ENCODE measurements around the gene TNFRSF6B. TPM values are rescaled to one million over a fixed set of nuclear protein-coding genes. Genes with fewer than 3 reads are reported as not detected.
A peak's percentile ranks its signal among the peaks of the same experiment; 100 is the strongest.

TNFRSF6B gene
- total and polyA plus RNA-seq, 10 donors = 8.9 to 104 (median 31.0) TPM

DNA sequence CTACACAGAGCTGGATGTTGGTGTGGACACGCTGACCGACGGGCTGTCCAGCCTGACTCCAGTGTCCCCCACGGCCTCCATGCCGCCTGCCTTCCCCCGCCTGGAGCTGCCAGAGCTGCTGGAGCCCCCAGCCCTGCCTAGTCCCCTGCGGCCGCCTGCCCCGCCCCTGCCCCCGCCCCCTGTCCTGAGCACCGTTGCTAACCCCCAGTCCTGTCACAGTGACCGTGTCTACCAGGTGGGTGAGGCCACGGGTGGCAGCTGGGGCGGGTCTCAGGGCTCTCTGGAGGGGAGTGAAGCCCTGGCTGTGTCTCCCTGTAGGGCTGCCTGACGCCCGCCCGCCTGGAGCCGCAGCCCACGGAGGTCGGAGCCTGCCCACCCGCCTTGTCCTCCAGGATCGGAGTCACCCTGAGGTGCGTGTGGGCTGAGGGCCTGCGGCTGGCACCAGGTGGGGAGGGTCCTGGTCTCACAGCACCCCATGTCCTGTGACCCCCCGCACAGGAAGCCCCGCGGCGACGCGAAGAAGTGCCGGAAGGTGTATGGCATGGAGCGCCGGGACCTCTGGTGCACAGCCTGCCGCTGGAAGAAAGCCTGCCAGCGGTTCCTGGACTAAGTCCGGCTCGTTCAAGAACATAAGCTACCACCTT lies 46.1 kb downstream of the TNFRSF6B start:
- TF ChIP-seq CTCF (IDR thresholded peaks at IDR 0.05 in 8 of 11, conservative IDR thresholded peaks at IDR 0.05 in 3 of 11) = no peak
- no peak for TF ChIP-seq POLR2A (IDR thresholded peaks at IDR 0.05)
- TF ChIP-seq POLR2AphosphoS5 (IDR thresholded peaks at IDR 0.05) = peak in 2 of 3 donors; percentile 28 to 68
- peak; percentile 79 for DNase-seq
- intact Hi-C loops (cut with DNase I; ENCODE audit: low total_unique reads) = no loop called here
- Histone ChIP-seq H3K4me1 (peaks cover 30 to 72% (median 49%) of the 10 kb centered on the region in 6 donors), H3K27ac (peak overlapping the region in 7 of 8 donors; percentile 85 to 90 (median 87)), H3K9me3 (no peaks in the 10 kb centered on the region), H3K36me3 (peaks cover 0 to 56% (median 31%) of the 10 kb centered on the region in 6 donors), H3K4me3 (peak overlapping the region in 1 of 8 donors; percentile 90), H3K27me3 (replicated peaks in 1 of 7) (peaks cover 0 to 12% (median 0%) of the 10 kb centered on the region in 7 donors)
- WGBS, 5 donors = 77 to 91% (median 79%) methylated on average over 13 to 37 of the region's 37 CpGs

GRCh38 chr20:63743210-63743970 lies 46.9 kb downstream of the TNFRSF6B start:
- DNase-seq = no peak
- H3K4me1 ChIP-seq = peaks cover 24 to 72% (median 45%) of the 10 kb centered on the region in 6 donors
- H3K27me3 ChIP-seq (replicated peaks in 1 of 7) = peaks cover 0 to 3% (median 0%) of the 10 kb centered on the region in 7 donors
- 77 to 91% (median 82%) methylated on average over 31 of the region's 31 CpGs for WGBS, 5 donors
- peak overlapping the region in 1 of 8 donors; percentile 90 for H3K4me3 ChIP-seq
- TF ChIP-seq CTCF (IDR thresholded peaks at IDR 0.05 in 8 of 11, conservative IDR thresholded peaks at IDR 0.05 in 3 of 11) (no peak), POLR2AphosphoS5 (IDR thresholded peaks at IDR 0.05) (peak in 2 of 3 donors; percentile 37 to 46), POLR2A (IDR thresholded peaks at IDR 0.05) (no peak)
- H3K36me3 ChIP-seq = peaks cover 0 to 64% (median 31%) of the 10 kb centered on the region in 6 donors
- no peaks in the 10 kb centered on the region for H3K9me3 ChIP-seq
- H3K27ac ChIP-seq = peak overlapping the region in 6 of 8 donors; percentile 6 to 90 (median 87)
- intact Hi-C loops (cut with DNase I; ENCODE audit: low total_unique reads) = no loop called here

GRCh38 chr20:63744158-63744557 lies 47.7 kb downstream of the TNFRSF6B start:
- H3K27ac ChIP-seq = peak overlapping the region in 2 of 8 donors; percentile 10 to 90
- no peaks in the 10 kb centered on the region for H3K27me3 ChIP-seq (replicated peaks in 1 of 7)
- H3K9me3 ChIP-seq = no peaks in the 10 kb centered on the region
- peaks cover 16 to 67% (median 41%) of the 10 kb centered on the region in 6 donors for H3K4me1 ChIP-seq
- TF ChIP-seq POLR2A (IDR thresholded peaks at IDR 0.05) (no peak), CTCF (IDR thresholded peaks at IDR 0.05 in 8 of 11, conservative IDR thresholded peaks at IDR 0.05 in 3 of 11) (no peak), POLR2AphosphoS5 (IDR thresholded peaks at IDR 0.05) (no peak)
- WGBS, 5 donors = 69 to 83% (median 76%) methylated on average over 4 of the region's 4 CpGs
- H3K4me3 ChIP-seq = no peak overlapping the region
- intact Hi-C loops (cut with DNase I; ENCODE audit: low total_unique reads) = no loop called here
- no peak for DNase-seq
- H3K36me3 ChIP-seq = peaks cover 0 to 67% (median 31%) of the 10 kb centered on the region in 6 donors
